ENCODE data around the gene BAHCC1. TPM values are rescaled to one million over a fixed set of nuclear protein-coding genes. Genes with fewer than 3 reads are reported as not detected.

BAHCC1 gene
- total and polyA plus RNA-seq, 9 of the 15 experiments (the other 6 are each of a cell fraction or from before 2014, with no cell fraction given) = 0.14 to 26.9 (median 5.0) TPM

GRCh38 chr17:81387100-81388090, 7.9 kb upstream of the BAHCC1 start (continued):
- TF ChIP-seq THAP12 (CRISPR knock-in tag; IDR thresholded peaks at IDR 0.05) = no peak
- TF ChIP-seq ZBED1 (IDR thresholded peaks at IDR 0.05) = peak; percentile 23; the same call in 1 of the 2 replicates
- TF ChIP-seq POLR2H (tag; IDR thresholded peaks at IDR 0.05; ENCODE audit: low read depth) = peak; percentile 24; the same call in 1 of the 2 replicates
- no peak for TF ChIP-seq E2F8 (IDR thresholded peaks at IDR 0.05; ENCODE audit: low read depth, partially characterized antibody)
- TF ChIP-seq HMGN3 (IDR thresholded peaks at IDR 0.05; ENCODE audit: borderline replicate concordance, extremely low read depth, insufficient read length, low read depth, low read length) = peak; percentile 55
- TF ChIP-seq FOXK2 (conservative IDR thresholded peaks at IDR 0.05 in 1 of 2, IDR thresholded peaks at IDR 0.05 in 1 of 2; ENCODE audit: low read depth in 2 of 2) = no peak
- TF ChIP-seq CHD2 (IDR thresholded peaks at IDR 0.05; ENCODE audit: low read depth, low read length) = no peak
- TF ChIP-seq CBX1 (IDR thresholded peaks at IDR 0.05; ENCODE audit: low read depth) = no peak
- TF ChIP-seq ELF1 (tag; IDR thresholded peaks at IDR 0.05) = no peak
- TF ChIP-seq ZNF507 (tag; conservative IDR thresholded peaks at IDR 0.05) = no peak
- no peak for TF ChIP-seq ZNF696 (CRISPR knock-in tag; conservative IDR thresholded peaks at IDR 0.05)
- no peak for TF ChIP-seq TARDBP (IDR thresholded peaks at IDR 0.05)
- TF ChIP-seq POLR2AphosphoS2 (IDR thresholded peaks at IDR 0.05; ENCODE audit: low read length) = no peak; the same call in 1 of the 2 replicates
- TF ChIP-seq ARID3A (IDR thresholded peaks at IDR 0.05; ENCODE audit: borderline replicate concordance, low read depth, low read length) = no peak
- peak; percentile 72; the same call in 1 of the 2 replicates for TF ChIP-seq THAP7 (CRISPR knock-in tag; IDR thresholded peaks at IDR 0.05)
- no peak for TF ChIP-seq ZBTB34 (CRISPR knock-in tag; IDR thresholded peaks at IDR 0.05)
- TF ChIP-seq SRSF9 (IDR thresholded peaks at IDR 0.05; ENCODE audit: borderline replicate concordance, low read depth, low read length) = no peak
- no peak for TF ChIP-seq HNRNPH1 (optimal IDR thresholded peaks at IDR 0.05; ENCODE audit: low read depth, low read length)
